Measurements from ENCODE around the gene BEND7. TPM values are rescaled to one million over a fixed set of nuclear protein-coding genes. Genes with fewer than 3 reads are reported as not detected.
A peak's percentile ranks its signal among the peaks of the same experiment; 100 is the strongest.
"Not testable (repeated sequence)": the region's sequence is repeated elsewhere in the genome, so short reads cannot be mapped to it uniquely, and the experiment has no call there.

The BEND7 gene, protein sequence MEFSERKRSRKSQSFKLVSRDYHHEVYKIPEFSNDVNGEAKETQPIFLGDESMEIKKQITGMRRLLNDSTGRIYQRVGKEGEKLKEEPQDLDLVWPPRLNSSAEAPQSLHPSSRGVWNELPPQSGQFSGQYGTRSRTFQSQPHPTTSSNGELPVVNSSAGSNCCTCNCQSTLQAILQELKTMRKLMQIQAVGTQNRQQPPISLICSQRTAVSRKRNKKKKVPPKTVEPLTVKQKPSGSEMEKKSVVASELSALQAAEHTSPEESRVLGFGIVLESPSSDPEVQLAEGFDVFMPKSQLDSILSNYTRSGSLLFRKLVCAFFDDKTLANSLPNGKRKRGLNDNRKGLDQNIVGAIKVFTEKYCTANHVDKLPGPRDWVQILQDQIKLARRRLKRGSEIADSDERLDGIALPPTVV
- total RNA-seq, result 13.8 and 18.3 TPM in 2 replicates

DNA sequence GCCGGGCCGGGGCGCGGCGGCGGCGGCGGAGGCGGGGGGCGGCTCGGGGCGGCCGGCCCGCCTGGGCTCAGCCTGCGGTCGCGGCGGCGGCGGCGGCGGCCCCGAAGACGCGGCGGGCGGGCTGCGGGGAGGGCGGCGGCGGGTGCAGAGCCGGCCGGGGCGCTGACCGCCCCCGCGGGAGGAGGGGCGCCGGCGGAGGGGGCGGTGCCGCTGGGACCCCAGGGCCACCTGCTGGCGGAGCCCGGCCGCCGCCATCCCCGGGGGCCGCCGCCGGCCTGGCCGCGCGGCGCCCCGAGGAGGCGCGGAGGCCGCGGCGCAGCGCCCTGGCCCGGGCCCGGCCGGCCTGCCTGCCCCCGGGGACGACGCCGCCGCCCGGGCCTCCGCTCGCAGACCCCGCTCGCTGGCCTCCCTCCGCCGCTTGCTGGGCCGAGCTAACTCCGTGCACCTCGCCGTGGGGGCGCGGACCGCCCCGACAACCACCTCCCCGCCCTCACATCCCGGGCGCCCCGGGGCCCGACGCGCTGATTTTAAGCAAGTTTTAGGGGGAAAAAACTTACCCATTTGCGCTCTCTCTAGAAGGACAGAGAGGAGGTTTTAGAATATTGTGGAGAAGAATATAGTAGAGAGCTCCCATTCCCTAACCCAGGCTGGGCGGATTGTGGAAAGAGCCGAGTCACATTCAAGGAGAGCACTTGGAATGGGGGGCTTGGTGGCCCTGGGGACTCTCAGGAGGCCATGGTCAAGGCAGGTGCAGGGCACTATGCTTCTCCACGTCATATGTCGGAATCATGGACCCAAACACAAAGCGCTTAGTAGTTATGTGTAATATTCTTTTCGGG lies at the start of gene BEND7:
BEND7 (minus strand) TSS at position 140 of the 839 bp plus-strand sequence. CDS start 481 bp downstream, outside the sequence.
- no peak for DNase-seq (ENCODE audit: extremely low read depth, low read depth, low spot score)

DNA sequence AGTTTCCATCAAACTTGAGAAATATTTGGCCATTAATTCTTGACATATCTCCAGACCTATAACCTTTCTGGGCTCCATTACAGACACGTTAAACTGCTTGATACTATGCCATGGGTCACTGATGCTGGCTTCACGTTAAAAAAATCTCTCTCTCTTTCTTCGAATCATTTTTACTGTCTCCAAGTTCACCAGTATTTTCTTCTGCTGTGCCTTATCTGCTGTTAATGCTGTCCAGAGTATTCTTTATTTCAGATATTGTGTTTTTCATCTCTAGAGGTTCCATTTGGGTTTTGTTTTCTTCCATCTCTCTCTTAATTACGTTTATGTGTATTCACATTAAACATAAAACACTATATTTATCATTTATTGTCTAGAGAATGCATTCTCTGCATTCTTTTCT lies 45.1 kb upstream of the BEND7 start:
- no peak for DNase-seq (ENCODE audit: extremely low read depth, low read depth, low spot score)

DNA sequence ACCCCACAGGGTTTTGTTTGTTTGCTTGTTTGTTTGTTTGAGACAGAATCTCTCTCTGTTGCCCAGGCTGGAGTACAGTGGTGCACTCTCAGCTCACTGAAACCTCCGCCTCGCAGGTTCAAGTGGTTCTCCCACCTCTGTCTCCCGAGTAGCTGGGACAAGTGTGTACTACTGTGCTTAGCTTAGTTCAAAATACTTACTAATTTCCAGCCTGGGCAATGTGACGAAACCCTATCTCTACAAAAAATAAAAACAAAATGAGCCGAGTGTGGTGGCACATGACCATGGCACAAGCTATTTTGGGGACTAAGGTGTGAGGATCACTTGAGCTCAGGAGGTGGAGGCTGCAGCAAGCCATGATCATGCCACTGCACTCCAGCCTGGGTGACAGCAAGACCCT lies 42.7 kb upstream of the BEND7 start:
- DNase-seq (ENCODE audit: extremely low read depth, low read depth, low spot score), result no peak

DNA sequence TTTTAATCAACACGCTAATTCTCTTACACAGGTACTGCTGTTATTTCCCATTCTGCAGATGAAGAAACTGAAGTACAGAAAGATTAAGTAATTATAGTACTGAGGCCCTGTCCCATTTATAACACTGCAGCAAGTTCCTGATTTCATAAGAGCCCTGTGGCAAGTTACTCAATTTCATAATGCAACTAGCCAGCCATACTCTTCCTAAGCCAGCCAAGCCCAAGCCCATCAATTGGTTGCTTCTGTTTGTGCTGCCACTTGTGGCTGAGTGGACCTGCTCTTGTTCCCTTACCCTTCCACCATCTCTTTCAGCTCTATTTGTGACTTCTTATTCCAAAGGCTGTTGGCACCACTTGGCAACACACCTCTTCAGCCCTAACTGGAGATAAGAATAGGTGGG lies 38.2 kb upstream of the BEND7 start:
- no peak for DNase-seq (ENCODE audit: extremely low read depth, low read depth, low spot score)

DNA sequence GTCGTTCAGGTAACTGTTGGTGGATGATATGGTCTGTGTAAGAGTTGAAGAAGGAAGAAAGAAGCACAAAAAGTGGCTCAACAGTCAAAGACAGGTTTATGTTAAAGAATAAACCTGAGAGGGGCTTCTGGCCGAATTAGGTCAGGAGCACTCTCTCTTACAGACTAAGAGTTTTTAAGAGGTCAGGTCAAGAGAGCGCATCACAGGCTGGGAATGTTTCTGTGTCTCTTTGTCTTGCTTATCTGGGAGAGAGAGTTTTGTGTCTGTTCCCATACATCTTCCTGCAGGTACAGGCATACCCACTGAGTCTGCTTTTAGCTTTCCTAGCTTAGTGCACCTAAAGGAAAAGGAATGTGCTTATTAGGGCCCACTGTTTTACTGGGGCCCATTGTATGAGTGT lies 35.8 kb upstream of the BEND7 start:
- DNase-seq (ENCODE audit: extremely low read depth, low read depth, low spot score), result no peak

DNA sequence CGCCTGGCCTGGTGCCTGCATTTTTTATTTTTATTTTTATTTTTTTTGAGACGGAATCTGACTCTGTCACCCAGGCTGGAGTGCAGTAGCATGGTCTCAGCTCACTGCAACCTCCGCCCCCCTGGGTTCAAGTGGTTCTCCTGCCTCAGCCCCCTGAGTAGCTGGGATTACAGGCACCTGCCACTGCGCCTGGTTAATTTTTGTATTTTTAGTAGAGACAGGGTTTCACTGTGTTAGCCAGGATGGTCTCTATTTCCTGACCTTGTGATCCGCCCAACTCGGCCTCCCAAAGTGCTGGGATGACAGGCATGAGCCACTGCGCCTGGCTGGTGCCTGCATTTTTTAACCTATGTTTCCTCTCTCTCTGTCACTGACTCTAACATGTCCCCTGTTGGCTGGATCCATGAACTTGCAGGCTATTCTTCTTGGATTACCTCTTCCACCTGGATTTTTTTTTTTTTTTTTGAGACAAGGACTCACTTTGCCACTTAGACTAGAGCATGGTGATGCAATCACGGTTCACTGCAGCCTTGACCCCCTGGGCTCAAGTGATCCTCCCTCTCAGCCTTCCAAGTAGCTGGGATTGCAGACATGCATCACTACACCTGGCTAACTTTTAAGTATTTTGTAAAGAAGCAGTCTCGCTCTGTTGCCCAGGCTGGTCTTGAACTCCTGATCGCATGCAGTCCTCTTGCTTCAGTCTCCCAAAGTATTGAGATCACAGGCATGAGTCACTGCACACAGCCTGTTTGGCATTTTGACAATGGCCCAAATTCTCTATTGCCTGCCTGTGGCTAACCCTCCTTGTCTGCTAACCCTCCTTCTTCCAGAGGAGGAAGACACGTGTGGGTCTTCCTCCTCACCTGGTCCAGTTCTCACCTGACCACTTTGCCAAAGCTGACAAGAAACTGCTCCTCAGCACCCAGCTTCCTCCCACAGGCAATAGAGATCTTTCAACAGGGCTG lies 34.9 kb upstream of the BEND7 start:
- no peak for DNase-seq (ENCODE audit: extremely low read depth, low read depth, low spot score)

DNA sequence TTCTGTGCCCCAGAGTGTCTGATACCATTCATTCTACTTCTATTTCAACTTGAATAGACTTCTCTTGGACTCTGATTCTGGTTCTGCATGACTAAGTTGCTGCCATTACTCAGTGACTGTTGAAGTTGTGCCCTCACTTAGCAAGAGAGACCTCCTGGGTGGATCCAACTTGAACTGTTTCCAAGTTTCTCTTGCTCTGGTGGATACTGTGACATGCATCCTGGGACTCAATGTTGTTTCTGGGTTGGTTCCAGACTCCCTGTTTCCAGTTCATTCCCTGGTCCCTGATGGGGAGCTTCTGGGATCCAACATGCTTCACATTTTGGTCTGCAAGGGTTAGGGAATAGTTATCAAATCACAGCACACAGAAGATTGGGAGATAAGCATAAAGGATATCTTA lies 31.8 kb upstream of the BEND7 start:
- DNase-seq (ENCODE audit: extremely low read depth, low read depth, low spot score), result no peak

DNA sequence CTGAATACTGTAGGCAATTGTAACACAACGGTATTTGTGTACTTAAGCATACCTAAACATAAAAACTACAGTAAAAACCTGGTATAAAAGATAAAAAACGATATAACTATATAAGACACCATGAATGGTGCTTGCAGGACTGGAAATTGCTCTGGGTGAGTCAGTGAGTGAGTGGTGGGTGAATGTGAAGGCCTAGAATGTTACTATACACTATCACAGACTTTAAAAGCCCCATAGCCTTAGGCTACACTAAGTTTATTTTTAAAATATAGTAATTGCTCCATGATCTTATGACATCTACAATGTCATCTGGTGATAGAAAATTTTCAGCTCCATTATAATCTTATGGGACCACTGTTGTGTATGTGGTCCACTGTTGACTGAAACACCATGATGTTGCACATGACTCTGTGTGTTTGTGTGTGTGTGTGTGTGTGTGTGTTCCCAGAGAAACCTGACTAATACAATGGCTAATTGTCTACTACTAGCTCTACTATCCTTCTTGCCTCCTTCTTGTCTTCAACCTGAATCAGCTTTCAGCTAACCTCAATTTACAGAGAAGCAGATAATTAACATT lies 30.4 kb upstream of the BEND7 start:
- no peak for DNase-seq (ENCODE audit: extremely low read depth, low read depth, low spot score)

DNA sequence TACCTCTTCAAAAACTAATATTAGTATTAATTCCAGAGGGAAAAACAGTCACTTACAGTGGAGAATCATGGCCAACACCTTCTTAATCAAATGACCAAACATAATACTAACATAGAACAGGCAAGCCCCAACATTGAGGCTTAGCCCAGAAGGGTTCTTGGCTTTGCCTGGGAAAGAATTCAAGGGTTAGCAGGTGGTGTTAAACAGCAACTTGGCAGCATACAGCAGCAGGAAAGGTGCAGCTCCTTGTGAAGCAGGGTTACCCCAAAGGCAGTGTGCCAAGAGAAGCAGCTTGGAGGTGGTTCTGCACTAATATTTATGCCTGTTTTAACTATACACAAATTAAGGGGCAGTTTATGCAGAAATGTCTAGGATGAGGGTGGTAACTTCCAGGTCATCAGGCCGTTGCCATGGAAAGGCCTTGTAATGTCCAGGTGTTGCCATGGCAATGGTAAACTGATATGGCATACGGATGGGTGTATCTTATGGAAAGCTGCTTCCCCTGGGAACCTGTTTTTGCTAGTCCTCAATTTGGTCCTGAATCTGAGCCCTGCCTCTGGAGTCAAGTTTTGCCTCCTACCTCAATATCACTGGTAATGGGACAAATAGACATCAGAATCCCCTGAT lies 27.2 kb upstream of the BEND7 start:
- no peak for DNase-seq (ENCODE audit: extremely low read depth, low read depth, low spot score)

DNA sequence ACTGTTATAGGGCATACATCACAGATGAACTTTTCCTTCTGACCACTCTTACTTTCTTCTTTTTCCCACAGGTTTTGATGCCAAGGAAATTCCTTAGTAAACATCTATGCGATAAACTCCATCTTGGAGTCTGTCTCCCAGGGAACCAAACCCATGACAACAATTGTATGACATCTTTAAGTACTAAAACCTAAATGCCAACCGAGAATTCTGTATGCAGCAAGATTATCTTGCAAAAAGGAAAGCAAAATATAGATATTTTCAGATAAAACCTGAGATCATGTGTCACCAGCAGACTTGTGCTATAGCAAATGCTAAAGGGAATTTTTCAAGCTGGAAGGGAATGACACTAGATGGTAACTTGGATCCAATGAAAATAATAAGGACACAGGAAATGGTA lies 22.0 kb upstream of the BEND7 start:
- no peak for DNase-seq (ENCODE audit: extremely low read depth, low read depth, low spot score)

DNA sequence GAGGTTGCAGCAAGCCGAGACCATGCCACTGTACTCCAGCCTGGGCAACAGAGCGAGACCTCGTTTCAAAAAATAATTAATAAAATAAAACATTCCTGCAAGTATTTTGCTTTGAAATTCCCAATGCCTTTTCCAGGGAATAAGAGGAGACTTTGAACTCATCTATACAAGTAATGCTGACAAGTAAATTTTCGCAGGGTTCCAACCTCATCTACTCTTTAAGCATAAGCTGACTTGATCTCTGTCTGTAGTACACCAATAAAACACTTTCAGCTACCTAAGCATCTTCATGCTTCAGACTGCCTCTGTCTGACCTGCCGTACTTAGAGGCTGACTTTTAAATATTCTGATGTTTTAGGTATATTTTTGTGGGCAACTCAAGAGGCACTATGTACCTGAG lies 13.7 kb upstream of the BEND7 start:
- no peak for DNase-seq (ENCODE audit: extremely low read depth, low read depth, low spot score)

DNA sequence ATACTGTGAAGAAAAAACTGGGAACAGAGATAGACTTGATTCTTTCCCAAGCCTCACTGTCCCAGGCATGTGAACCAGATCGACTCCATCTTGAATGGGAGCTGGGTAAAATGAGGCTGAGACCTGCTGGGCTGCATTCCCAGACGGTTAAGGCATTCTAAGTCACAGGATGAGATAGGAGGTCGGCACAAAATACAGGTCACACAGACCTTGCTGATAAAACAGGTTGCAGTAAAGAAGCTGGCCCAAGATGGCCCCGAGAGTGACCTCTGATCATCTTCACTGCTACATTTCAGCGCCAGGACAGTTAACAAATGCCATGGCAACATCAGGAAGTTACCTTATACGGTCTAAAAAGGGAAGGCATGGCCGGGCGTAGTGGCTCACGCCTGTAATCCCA lies 9.2 kb upstream of the BEND7 start:
- DNase-seq (ENCODE audit: extremely low read depth, low read depth, low spot score), result not testable (repeated sequence)

DNA sequence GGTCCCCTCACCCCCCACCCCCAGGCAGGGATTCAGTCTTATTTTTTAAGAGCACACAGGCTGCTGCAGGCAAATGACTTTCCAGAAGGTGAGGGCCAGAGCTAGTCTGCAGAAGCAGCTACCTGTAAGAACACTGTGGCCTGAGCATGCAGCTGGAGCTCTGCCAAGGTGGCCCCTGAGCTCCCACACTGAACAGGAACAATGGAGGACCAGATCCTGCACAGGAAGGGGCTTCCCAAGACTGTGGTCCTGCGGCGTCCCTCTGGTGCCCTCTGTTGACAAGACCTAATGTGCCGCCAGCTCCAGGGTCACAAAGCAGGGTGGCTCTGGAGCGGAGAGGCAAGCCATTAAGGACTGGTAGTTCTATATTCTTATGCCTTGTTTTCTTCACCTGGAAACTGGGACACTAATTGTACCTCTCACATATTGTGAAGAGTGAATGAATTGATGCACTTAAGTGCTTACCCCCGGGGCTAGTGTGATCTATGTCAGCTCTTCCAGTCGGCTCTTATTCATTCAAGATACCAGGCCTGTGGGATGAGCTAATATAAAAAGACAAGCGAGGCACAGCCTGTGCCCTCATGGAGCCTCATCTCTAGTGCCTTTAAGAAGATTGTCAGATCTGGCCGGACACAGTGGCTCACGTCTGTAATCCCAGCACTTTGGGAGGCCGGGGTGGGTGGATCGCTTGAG lies 8.0 kb upstream of the BEND7 start:
- no peak for DNase-seq (ENCODE audit: extremely low read depth, low read depth, low spot score)

DNA sequence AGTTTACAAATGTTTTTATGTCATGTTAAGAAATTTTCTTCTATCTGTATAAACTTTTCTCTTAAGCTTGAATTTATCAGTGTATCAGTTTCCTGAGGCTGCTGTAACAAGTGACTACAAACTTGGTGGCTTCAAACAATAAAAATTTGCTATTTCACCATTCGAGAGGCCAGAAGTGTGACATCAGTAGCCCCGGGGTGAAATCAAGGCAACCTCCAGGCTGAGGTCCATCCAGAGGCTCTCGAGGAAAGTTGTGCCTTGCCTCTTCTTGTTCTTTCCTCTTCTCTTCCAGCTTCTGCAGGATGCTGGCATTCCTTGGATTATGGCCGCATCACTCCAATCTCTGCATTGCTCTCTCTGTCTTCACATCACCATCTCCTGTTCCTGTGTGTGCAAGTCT lies 6.5 kb upstream of the BEND7 start:
- DNase-seq (ENCODE audit: extremely low read depth, low read depth, low spot score), result no peak

DNA sequence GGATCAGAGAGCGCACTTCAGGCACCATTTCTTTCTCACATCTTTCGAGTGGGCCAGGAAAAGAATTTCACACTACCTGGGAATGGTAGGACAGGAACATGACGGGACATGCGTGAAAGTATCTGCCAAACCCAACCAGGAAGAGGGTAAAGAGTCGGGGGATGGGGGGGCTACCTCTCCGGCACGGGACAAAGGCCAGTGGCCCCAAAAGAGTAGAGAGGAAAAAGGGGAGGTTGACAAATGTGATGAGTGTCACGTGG lies 830 bp upstream of the BEND7 start:
- no peak for DNase-seq (ENCODE audit: extremely low read depth, low read depth, low spot score)

DNA sequence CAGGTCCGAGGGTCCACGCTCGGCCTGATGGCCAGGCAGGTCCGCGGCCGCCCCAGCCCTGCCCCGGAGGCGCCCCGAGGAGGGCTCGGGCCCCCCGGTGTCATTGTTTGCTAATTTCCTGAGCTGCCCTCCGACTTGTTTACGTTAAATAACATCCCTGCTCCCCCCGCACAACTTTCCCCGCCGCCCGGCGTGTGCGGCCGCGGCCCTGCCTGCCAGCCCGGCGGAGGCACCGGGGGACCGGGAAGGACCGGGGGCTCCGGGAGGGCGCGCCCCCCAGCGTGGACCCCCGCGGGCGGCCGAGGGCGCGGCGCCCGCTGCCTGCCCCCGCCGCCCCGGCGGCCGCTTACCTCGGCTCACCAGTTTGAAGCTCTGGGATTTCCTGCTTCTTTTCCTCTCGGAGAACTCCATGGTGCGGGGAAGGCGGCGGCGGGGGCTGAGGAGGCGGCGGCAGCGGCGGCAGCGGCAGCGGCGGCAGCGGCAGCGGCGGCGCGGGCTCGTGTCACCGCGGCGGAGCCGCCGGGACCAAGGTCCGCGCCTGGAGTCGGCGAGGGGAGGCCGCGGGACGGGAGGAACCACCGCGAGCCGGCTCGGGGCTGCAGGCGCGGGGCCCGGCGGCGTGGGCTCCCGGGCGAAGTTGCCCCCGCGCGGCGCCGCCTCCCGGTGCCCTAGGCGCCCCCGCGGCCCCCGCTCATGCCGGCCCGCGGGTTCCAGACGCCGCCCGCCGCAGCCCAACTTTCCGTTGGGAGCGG lies 515 bp downstream of the BEND7 start:
- DNase-seq (ENCODE audit: extremely low read depth, low read depth, low spot score), result no peak

DNA sequence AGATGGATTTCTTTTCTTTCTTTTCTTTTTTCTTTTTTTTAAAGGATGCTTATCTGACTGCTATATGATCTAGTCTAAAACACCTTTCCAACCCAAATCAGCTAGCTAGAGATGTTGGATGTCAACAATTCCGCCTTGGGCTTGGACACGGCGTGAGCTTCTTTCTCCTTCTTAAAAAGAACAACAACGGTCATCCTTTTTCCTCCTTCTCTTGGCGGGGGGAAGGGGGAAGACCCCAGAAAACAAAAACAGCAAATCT lies 1.0 kb downstream of the BEND7 start:
- DNase-seq (ENCODE audit: extremely low read depth, low read depth, low spot score), result no peak

DNA sequence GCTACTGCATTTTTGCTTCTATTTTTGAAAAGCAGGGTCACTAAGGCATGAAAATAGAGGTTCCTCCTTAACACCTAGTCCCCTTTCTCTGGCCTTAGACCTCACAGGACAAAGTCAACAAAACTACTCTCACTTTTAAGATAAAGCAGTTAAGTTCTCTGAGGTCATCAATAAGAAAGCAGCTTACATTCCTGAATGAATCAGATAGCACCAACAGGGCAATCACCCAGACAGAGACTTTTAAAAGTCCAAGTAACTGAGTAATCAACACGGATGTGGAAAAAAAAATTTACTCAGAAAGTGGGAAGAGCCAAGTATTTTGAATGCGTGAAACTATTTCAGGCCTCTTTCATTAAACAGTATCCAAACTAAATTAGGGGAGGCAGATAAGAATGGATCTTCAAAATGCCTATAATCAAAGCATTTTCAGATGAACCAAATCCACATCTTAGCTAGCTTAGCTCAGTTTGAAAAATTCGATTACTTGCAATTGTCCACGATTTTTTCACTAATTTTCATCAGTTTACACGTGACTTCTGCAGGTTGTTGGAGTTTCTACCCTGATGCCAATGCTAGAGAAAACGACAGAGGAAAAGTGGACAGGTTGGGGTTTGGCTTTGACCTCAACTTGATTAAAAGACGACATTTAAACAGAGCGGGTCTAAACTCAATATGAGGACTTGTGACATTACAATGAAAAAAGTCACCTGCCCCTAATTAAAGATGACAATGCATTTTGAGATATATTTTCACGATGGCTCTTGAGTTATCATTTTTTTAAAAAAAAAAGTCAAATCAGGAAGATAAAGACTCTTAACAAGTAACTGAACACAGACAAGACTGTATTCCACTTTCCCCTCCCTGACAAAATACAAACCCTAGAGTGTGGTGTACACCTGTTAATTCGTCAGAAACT lies 1.6 kb downstream of the BEND7 start:
- DNase-seq (ENCODE audit: extremely low read depth, low read depth, low spot score), result peak; percentile 63
